HG02763 (cell line): ENCODE data around the gene LRRC75A.

Experiments
- ATAC-seq: cut with Tn5 transposase; IDR thresholded peaks from one replicate; pipeline ENCODE4 v1.9.1; 2021; ENCODE audit warnings: mild to moderate bottlenecking, moderate library complexity; ENCODE audit not compliant: unreplicated experiment

LRRC75A gene

GRCh38 chr17:16437083-16437482 lies 54.9 kb downstream of the LRRC75A start:
- ATAC-seq, result no peak

GRCh38 chr17:16435925-16436886 lies 55.8 kb downstream of the LRRC75A start:
- ATAC-seq, result no peak

GRCh38 chr17:16434662-16435061 lies 57.3 kb downstream of the LRRC75A start:
- no peak for ATAC-seq

GRCh38 chr17:16433514-16433913 lies 58.5 kb downstream of the LRRC75A start:
- no peak for ATAC-seq

- ATAC-seq, result no peak
Measured at GRCh38 chr17:16432017-16432416, 60.0 kb downstream of the LRRC75A start.

GRCh38 chr17:16430650-16431049 lies 61.3 kb downstream of the LRRC75A start:
- no peak for ATAC-seq

GRCh38 chr17:16429083-16429482 lies 62.9 kb downstream of the LRRC75A start:
- no peak for ATAC-seq

- no peak for ATAC-seq
Measured at GRCh38 chr17:16428098-16428882, 63.7 kb downstream of the LRRC75A start.

- ATAC-seq, result no peak
Measured at GRCh38 chr17:16427020-16427419, 65.0 kb downstream of the LRRC75A start.

GRCh38 chr17:16425698-16426659 lies 66.0 kb downstream of the LRRC75A start:
- no peak for ATAC-seq

GRCh38 chr17:16425202-16425601 lies 66.8 kb downstream of the LRRC75A start:
- ATAC-seq, result no peak

GRCh38 chr17:16423226-16423872 lies 68.6 kb downstream of the LRRC75A start:
- no peak for ATAC-seq

GRCh38 chr17:16422416-16422815 lies 69.6 kb downstream of the LRRC75A start:
- no peak for ATAC-seq

GRCh38 chr17:16419929-16420271 lies 72.1 kb downstream of the LRRC75A start:
- ATAC-seq, result peak; percentile 4

- ATAC-seq, result peak; percentile 39
Measured at GRCh38 chr17:16419074-16419928, 72.7 kb downstream of the LRRC75A start.

GRCh38 chr17:16418685-16419068 lies 73.3 kb downstream of the LRRC75A start:
- no peak for ATAC-seq

GRCh38 chr17:16417896-16418684 lies 73.9 kb downstream of the LRRC75A start:
- no peak for ATAC-seq

GRCh38 chr17:16417399-16417798 lies 74.6 kb downstream of the LRRC75A start:
- no peak for ATAC-seq
